Suppressor macrophage (primary cell): ENCODE measurements around the gene GDF10.

Source experiments
- DNase-seq, 4 experiments: peaks; one replicate each; pipeline ENCODE4 v3.0.0-alpha.2; 2020 to 2022

Gene GDF10

GRCh38 chr10:47317251-47317650, 17.3 kb downstream of the GDF10 start:
- DNase-seq: no peak

GRCh38 chr10:47318706-47319105, 18.7 kb downstream of the GDF10 start:
- no peak for DNase-seq

- no peak for DNase-seq
Observed at GRCh38 chr10:47319784-47320183, 19.8 kb downstream of the GDF10 start.

GRCh38 chr10:47320812-47321211, 20.8 kb downstream of the GDF10 start:
- DNase-seq: no peak

- DNase-seq: no peak
Observed at GRCh38 chr10:47321521-47322195, 21.7 kb downstream of the GDF10 start.

GRCh38 chr10:47322300-47323061, 22.5 kb downstream of the GDF10 start, which contains the start of gene GDF2:
Gene GDF2 (plus strand): TSS chr10:47322454. CDS start chr10:47322669, 215 bp downstream.
- DNase-seq: no peak

GRCh38 chr10:47323087-47323486, 23.1 kb downstream of the GDF10 start:
- DNase-seq: no peak

GRCh38 chr10:47323636-47324296, 23.8 kb downstream of the GDF10 start:
- no peak for DNase-seq

GRCh38 chr10:47325303-47326291, 25.6 kb downstream of the GDF10 start:
- DNase-seq: no peak

- DNase-seq: no peak
Observed at GRCh38 chr10:47326306-47326926, 26.4 kb downstream of the GDF10 start.

- DNase-seq: no peak
Observed at GRCh38 chr10:47326927-47327330, 26.9 kb downstream of the GDF10 start.

GRCh38 chr10:47329855-47330254, 29.9 kb downstream of the GDF10 start:
- DNase-seq: no peak

- no peak for DNase-seq
Observed at GRCh38 chr10:47330366-47330765, 30.4 kb downstream of the GDF10 start.

- no peak for DNase-seq
Observed at GRCh38 chr10:47330804-47331203, 30.8 kb downstream of the GDF10 start.

GRCh38 chr10:47331491-47331890, 31.5 kb downstream of the GDF10 start:
- DNase-seq: no peak

GRCh38 chr10:47331954-47332353, 32.0 kb downstream of the GDF10 start:
- no peak for DNase-seq

GRCh38 chr10:47332371-47332770, 32.4 kb downstream of the GDF10 start:
- no peak for DNase-seq

GRCh38 chr10:47332946-47333345, 32.9 kb downstream of the GDF10 start:
- DNase-seq: no peak

GRCh38 chr10:47333532-47333931, 33.5 kb downstream of the GDF10 start:
- no peak for DNase-seq

- DNase-seq: no peak
Observed at GRCh38 chr10:47334466-47335295, 34.7 kb downstream of the GDF10 start.

GRCh38 chr10:47335906-47336305, 35.9 kb downstream of the GDF10 start:
- DNase-seq: no peak
